HepG2 (cell line): ENCODE results near the gene BPIFA1. TPM values are rescaled to one million over a fixed set of nuclear protein-coding genes. Genes with fewer than 3 reads are reported as not detected.

Experiments used
- ELK4 ChIP-seq: sonication (generic); formaldehyde crosslinking; IDR thresholded peaks from 2 replicates; pipeline ENCODE4 v1.9.0; 2021; ENCODE audit warnings: missing genetic modification reagents, borderline replicate concordance
- FOXO1 ChIP-seq: sonication (generic); formaldehyde crosslinking; IDR thresholded peaks from 2 replicates; pipeline ENCODE4 v1.4.0; 2020; ENCODE audit warnings: missing genetic modification reagents
- PAX8 ChIP-seq: sonication (generic); formaldehyde crosslinking; IDR thresholded peaks from 2 replicates; pipeline ENCODE4 v1.8.0; 2022; ENCODE audit warnings: mild to moderate bottlenecking, missing genetic modification reagents, borderline replicate concordance
- POGK ChIP-seq: sonication (generic); formaldehyde crosslinking; conservative IDR thresholded peaks from 2 replicates; pipeline ENCODE4 v1.8.0; 2022; ENCODE audit warnings: mild to moderate bottlenecking, moderate library complexity, missing genetic modification reagents
- SMAD1 ChIP-seq: sonication (generic); formaldehyde crosslinking; IDR thresholded peaks from 2 replicates; pipeline ENCODE4 v1.4.0; 2020; ENCODE audit warnings: missing genetic modification reagents, low read depth, mild to moderate bottlenecking, borderline replicate concordance
- SRY ChIP-seq: sonication (generic); formaldehyde crosslinking; IDR thresholded peaks from 2 replicates; pipeline ENCODE4 v1.8.0; 2022; ENCODE audit warnings: mild to moderate bottlenecking, missing genetic modification reagents
- ZNF292 ChIP-seq: sonication (generic); formaldehyde crosslinking; IDR thresholded peaks from 2 replicates; pipeline ENCODE4 v1.8.1; 2022; ENCODE audit warnings: mild to moderate bottlenecking, low read depth, missing genetic modification reagents, borderline replicate concordance
- ZNF326 ChIP-seq: sonication (generic); formaldehyde crosslinking; IDR thresholded peaks from 2 replicates; pipeline ENCODE4 v1.4.0; 2020; ENCODE audit warnings: missing genetic modification reagents, borderline replicate concordance
- ZNF781 ChIP-seq: sonication (generic); formaldehyde crosslinking; IDR thresholded peaks from 2 replicates; pipeline ENCODE4 v1.5.1; 2020; ENCODE audit warnings: borderline replicate concordance, mild to moderate bottlenecking, missing genetic modification reagents; ENCODE audit errors: not compliant biosample characterization
- ZNF800 ChIP-seq: sonication (generic); formaldehyde crosslinking; IDR thresholded peaks from 2 replicates; pipeline ENCODE4 v1.4.0; 2020; ENCODE audit warnings: missing genetic modification reagents
- ZSCAN9 ChIP-seq: IDR thresholded peaks from 2 replicates; pipeline ENCODE4 v1.6.1; 2016; ENCODE audit warnings: borderline replicate concordance
- polyA plus RNA-seq, 8 experiments: library from polyadenylated mRNA; depleted of rRNA in 3 of 8; stranded (reverse) in 7 of 8; unstranded in 1 of 8; fragments of >200 nt; fragmentation: Illumina TruSeq in 4 of 8; extraction: Trizol in 4 of 8; gene quantifications; 2 replicates each; pipeline versions ENCODE4 v1.2.1 to v1.2.3, GENCODE V29; 2011 to 2016; ENCODE audit warnings: low read depth in 4 of 8, missing spikeins in 1 of 8, mixed read lengths in 1 of 8; ENCODE audit not compliant: insufficient read depth in 1 of 8
- total RNA-seq, 5 experiments: library from RNA; depleted of rRNA; stranded (reverse); fragments of >200 nt; fragmentation: Illumina TruSeq; extraction: Trizol; gene quantifications; 2 replicates each; pipeline ENCODE4 v1.2.3, GENCODE V29; 2016; ENCODE audit warnings: low read depth in 1 of 5
- TF ChIP-seq, protein P1 (sequence below): IDR thresholded peaks from 2 replicates; pipeline ENCODE4 v1.6.1; 2012; ENCODE audit warnings: low read depth, low read length, improper control_type of control experiment
- TF ChIP-seq, protein P2 (sequence below): sonication (generic); formaldehyde crosslinking; IDR thresholded peaks from 2 replicates; pipeline ENCODE4 v1.4.0; 2020; ENCODE audit warnings: mild to moderate bottlenecking, low read depth, missing genetic modification reagents
- TF ChIP-seq, protein P3 (sequence below): sonication (generic); formaldehyde crosslinking; IDR thresholded peaks from 2 replicates; pipeline ENCODE4 v1.5.1; 2020; ENCODE audit warnings: missing genetic modification reagents, mild to moderate bottlenecking, borderline replicate concordance
- TF ChIP-seq, protein P4 (sequence below): sonication (generic); formaldehyde crosslinking; IDR thresholded peaks from 2 replicates; pipeline ENCODE4 v1.4.0; 2020; ENCODE audit warnings: missing genetic modification reagents

The BPIFA1 gene
- total and polyA plus RNA-seq, 2 of the 13 experiments (the other 11 are each of a cell fraction or from before 2014, with no cell fraction given), result not detected

DNA sequence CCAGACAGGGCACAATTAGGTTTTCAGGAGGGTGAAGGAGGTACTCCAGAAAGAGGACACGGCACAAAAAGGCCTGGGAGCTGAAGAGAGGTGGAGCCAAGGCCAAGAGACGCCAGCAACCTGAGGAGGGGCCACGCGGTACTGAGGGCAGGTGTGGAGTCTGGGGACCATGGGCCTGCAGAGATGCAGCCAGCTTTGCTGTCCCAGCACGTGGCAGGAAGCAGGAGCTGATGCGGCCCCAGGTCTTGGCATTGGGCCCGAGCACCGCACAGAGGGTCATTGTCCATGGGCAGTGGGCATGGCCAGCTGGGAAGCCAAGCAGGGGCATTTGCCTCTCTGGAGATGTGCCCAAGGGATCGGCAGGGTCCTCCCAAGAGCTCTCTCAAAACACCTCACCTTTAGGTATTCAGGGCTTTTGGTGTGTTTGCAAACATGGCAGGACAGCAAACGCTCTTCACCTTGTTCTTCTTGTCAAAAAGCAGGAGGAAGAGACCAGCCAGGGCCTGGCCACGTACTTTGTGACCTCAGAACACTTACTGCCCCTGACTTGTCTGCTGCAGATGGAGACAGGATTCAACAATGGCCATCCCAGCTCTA, 45.9 kb downstream of the BPIFA1 start (continued):
- TF ChIP-seq, protein P1, sequence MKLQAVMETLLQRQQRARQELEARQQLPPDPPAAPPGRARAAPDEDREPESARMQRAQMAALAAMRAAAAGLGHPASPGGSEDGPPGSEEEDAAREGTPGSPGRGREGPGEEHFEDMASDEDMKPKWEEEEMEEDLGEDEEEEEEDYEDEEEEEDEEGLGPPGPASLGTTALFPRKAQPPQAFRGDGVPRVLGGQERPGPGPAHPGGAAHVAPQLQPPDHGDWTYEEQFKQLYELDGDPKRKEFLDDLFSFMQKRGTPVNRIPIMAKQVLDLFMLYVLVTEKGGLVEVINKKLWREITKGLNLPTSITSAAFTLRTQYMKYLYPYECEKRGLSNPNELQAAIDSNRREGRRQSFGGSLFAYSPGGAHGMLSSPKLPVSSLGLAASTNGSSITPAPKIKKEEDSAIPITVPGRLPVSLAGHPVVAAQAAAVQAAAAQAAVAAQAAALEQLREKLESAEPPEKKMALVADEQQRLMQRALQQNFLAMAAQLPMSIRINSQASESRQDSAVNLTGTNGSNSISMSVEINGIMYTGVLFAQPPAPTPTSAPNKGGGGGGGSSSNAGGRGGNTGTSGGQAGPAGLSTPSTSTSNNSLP, result no peak
- TF ChIP-seq PAX8 (CRISPR knock-in tag) (no peak), SRY (no peak; the same call in 1 of the 2 replicates), FOXO1 (CRISPR knock-in tag) (peak; percentile 41; the same call in 1 of the 2 replicates), ZNF292 (CRISPR knock-in tag) (peak; percentile 61; the same call in 1 of the 2 replicates), SMAD1 (CRISPR knock-in tag) (no peak), POGK (no peak), ZSCAN9 (CRISPR knock-in tag) (0 out of 2 replicates have a peak, but pooled peaks have one; percentile 44), ZNF781 (CRISPR knock-in tag) (no peak), ZNF326 (no peak), ELK4 (CRISPR knock-in tag) (no peak), ZNF800 (CRISPR knock-in tag) (no peak)
- TF ChIP-seq, protein P2, sequence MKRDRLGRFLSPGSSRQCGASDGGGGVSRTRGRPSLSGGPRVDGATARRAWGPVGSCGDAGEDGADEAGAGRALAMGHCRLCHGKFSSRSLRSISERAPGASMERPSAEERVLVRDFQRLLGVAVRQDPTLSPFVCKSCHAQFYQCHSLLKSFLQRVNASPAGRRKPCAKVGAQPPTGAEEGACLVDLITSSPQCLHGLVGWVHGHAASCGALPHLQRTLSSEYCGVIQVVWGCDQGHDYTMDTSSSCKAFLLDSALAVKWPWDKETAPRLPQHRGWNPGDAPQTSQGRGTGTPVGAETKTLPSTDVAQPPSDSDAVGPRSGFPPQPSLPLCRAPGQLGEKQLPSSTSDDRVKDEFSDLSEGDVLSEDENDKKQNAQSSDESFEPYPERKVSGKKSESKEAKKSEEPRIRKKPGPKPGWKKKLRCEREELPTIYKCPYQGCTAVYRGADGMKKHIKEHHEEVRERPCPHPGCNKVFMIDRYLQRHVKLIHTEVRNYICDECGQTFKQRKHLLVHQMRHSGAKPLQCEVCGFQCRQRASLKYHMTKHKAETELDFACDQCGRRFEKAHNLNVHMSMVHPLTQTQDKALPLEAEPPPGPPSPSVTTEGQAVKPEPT (CRISPR knock-in tag), result no peak; the same call in 1 of the 2 replicates
- TF ChIP-seq, protein P3, sequence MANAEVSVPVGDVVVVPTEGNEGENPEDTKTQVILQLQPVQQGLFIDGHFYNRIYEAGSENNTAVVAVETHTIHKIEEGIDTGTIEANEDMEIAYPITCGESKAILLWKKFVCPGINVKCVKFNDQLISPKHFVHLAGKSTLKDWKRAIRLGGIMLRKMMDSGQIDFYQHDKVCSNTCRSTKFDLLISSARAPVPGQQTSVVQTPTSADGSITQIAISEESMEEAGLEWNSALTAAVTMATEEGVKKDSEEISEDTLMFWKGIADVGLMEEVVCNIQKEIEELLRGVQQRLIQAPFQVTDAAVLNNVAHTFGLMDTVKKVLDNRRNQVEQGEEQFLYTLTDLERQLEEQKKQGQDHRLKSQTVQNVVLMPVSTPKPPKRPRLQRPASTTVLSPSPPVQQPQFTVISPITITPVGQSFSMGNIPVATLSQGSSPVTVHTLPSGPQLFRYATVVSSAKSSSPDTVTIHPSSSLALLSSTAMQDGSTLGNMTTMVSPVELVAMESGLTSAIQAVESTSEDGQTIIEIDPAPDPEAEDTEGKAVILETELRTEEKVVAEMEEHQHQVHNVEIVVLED, result no peak
- TF ChIP-seq, protein P4, sequence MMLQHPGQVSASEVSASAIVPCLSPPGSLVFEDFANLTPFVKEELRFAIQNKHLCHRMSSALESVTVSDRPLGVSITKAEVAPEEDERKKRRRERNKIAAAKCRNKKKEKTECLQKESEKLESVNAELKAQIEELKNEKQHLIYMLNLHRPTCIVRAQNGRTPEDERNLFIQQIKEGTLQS, result 0 out of 2 replicates have a peak, but pooled peaks have one; percentile 25
